Spleen (tissue), 7 donors: ENCODE data around the gene TYR.

ENCODE experiments used
- POLR2AphosphoS5 ChIP-seq, 3 donors: sonication (generic); formaldehyde crosslinking; IDR thresholded peaks; one replicate each; pipeline ENCODE4 v1.5.1; 2017; ENCODE audit warnings: antibody characterized with exemption in 3 of 3
- TF ChIP-seq, protein P1 (sequence below), 11 experiments: fragments of 200-600 bp in 7 of 11; fragments of 450-650 bp in 4 of 11; sonication (generic) in 4 of 11; IDR thresholded peaks in 8 of 11; conservative IDR thresholded peaks in 3 of 11; 1 replicate in 7 of 11; 2 replicates in 4 of 11; pipeline versions ENCODE4 v1.4.0 to v1.8.0; 2016 to 2021; ENCODE audit warnings: antibody characterized with exemption in 11 of 11, inconsistent platforms in 4 of 11, mild to moderate bottlenecking in 1 of 11
- donor health status: DM: no; HTN: no; CAD: no; lungs with moderate emphysema.
- donor health status: DM: no; HTN: no; CAD: no.
- donor health status: DM: no; HTN: no; CAD: no.

DNA sequence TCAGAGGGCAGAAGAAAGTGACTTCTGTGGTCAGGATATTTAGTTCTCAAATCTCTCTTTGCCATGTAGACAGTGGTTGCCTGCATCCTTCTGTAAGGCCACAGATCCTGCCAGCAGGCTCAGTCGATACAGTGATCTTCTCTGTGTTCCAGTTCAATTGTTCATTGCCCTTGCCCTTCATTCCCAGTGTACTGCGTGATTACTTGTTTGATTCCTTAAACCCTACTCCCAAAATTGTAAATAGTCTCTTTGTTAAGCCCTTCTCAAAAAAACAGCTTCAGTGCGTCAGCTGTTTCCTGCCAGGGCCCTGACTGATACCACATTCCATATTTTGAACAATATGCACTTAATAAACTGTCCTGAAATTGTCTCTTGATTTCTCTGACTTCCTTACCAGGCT lies 9.3 kb upstream of the TYR start:
- no peak for TF ChIP-seq POLR2AphosphoS5 (IDR thresholded peaks at IDR 0.05)
- TF ChIP-seq, protein P1, sequence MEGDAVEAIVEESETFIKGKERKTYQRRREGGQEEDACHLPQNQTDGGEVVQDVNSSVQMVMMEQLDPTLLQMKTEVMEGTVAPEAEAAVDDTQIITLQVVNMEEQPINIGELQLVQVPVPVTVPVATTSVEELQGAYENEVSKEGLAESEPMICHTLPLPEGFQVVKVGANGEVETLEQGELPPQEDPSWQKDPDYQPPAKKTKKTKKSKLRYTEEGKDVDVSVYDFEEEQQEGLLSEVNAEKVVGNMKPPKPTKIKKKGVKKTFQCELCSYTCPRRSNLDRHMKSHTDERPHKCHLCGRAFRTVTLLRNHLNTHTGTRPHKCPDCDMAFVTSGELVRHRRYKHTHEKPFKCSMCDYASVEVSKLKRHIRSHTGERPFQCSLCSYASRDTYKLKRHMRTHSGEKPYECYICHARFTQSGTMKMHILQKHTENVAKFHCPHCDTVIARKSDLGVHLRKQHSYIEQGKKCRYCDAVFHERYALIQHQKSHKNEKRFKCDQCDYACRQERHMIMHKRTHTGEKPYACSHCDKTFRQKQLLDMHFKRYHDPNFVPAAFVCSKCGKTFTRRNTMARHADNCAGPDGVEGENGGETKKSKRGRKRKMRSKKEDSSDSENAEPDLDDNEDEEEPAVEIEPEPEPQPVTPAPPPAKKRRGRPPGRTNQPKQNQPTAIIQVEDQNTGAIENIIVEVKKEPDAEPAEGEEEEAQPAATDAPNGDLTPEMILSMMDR (IDR thresholded peaks at IDR 0.05 in 8 of 11, conservative IDR thresholded peaks at IDR 0.05 in 3 of 11): no peak
